Neural cell (in vitro differentiated cells): ENCODE measurements around the gene TLCD2.

Source experiments
- POLR2AphosphoS5 ChIP-seq: IDR thresholded peaks from 2 replicates; pipeline ENCODE4 v1.6.1; 2012
- TF ChIP-seq, protein P1 (sequence below): IDR thresholded peaks from 2 replicates; pipeline ENCODE4 v1.6.1; 2012; ENCODE audit warnings: borderline replicate concordance

GRCh38 chr17:1755252-1755826 lies 45.2 kb upstream of the TLCD2 start:
- TF ChIP-seq POLR2AphosphoS5, result no peak
- TF ChIP-seq, protein P1, sequence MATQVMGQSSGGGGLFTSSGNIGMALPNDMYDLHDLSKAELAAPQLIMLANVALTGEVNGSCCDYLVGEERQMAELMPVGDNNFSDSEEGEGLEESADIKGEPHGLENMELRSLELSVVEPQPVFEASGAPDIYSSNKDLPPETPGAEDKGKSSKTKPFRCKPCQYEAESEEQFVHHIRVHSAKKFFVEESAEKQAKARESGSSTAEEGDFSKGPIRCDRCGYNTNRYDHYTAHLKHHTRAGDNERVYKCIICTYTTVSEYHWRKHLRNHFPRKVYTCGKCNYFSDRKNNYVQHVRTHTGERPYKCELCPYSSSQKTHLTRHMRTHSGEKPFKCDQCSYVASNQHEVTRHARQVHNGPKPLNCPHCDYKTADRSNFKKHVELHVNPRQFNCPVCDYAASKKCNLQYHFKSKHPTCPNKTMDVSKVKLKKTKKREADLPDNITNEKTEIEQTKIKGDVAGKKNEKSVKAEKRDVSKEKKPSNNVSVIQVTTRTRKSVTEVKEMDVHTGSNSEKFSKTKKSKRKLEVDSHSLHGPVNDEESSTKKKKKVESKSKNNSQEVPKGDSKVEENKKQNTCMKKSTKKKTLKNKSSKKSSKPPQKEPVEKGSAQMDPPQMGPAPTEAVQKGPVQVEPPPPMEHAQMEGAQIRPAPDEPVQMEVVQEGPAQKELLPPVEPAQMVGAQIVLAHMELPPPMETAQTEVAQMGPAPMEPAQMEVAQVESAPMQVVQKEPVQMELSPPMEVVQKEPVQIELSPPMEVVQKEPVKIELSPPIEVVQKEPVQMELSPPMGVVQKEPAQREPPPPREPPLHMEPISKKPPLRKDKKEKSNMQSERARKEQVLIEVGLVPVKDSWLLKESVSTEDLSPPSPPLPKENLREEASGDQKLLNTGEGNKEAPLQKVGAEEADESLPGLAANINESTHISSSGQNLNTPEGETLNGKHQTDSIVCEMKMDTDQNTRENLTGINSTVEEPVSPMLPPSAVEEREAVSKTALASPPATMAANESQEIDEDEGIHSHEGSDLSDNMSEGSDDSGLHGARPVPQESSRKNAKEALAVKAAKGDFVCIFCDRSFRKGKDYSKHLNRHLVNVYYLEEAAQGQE, result no peak
